OCI-LY7 (cell line): ENCODE data around the gene PHETA1. TPM values are rescaled to one million over a fixed set of nuclear protein-coding genes. Genes with fewer than 3 reads are reported as not detected.
A peak's percentile ranks its signal among the peaks of the same experiment; 100 is the strongest.
"Not testable (repeated sequence)": the region's sequence is repeated elsewhere in the genome, so short reads cannot be mapped to it uniquely, and the experiment has no call there.

ENCODE experiments used
- BruUV-seq: library from RNA; stranded (reverse); fragments of 400-500 nt; replicated peaks from 2 replicates; lab custom pipeline; 2021; lab: Mats Ljungman, UMichigan
- CTCF ChIA-PET: fragments of 300-600 bp; sonication (Branson Sonifier 250); formaldehyde crosslinking; loops from one replicate; lab custom pipeline; 2022; ENCODE audit warnings: antibody characterized with exemption; ENCODE audit not compliant: unreplicated experiment; lab: Charles Lee
- POLR2A ChIA-PET: fragments of 300-600 bp; sonication (Branson Sonifier 250); formaldehyde crosslinking; loops from one replicate; lab custom pipeline; 2022; ENCODE audit warnings: antibody characterized with exemption; lab: Charles Lee
- DNase-seq: peaks from one replicate; pipeline ENCODE4 v3.0.0-alpha.2; 2015; ENCODE audit warnings: low spot score
- H2AFZ ChIP-seq: fragments of 200-600 bp; sonication (generic), shearing (Covaris generic); 2 replicates; pipeline ENCODE4 v1.6.1; 2014; ENCODE audit warnings: mild to moderate bottlenecking, antibody characterized with exemption, low read length, moderate library complexity
- H3K27ac ChIP-seq: fragments of 200-600 bp; sonication (generic); 2 replicates; pipeline ENCODE4 v1.5.1; 2014; ENCODE audit warnings: mixed run types, low read depth, mild to moderate bottlenecking, moderate library complexity, low read length, inconsistent platforms; ENCODE audit not compliant: poor library complexity, severe bottlenecking
- H3K36me3 ChIP-seq: fragments of 200-600 bp; sonication (generic); 2 replicates; pipeline ENCODE4 v1.6.1; 2014; ENCODE audit warnings: mild to moderate bottlenecking, antibody characterized with exemption, low read length, moderate library complexity, mixed read lengths; ENCODE audit not compliant: insufficient read depth
- H3K4me1 ChIP-seq: fragments of 200-600 bp; sonication (generic); 2 replicates; pipeline ENCODE4 v1.5.1; 2014; ENCODE audit warnings: mild to moderate bottlenecking, low read length; ENCODE audit not compliant: insufficient read depth, poor library complexity, severe bottlenecking
- H3K4me2 ChIP-seq: fragments of 200-600 bp; sonication (generic); 2 replicates; pipeline ENCODE4 v1.6.1; 2014; ENCODE audit warnings: mild to moderate bottlenecking, low read length
- H3K4me3 ChIP-seq: fragments of 200-600 bp; sonication (generic); 2 replicates; pipeline ENCODE4 v1.5.1; 2014; ENCODE audit warnings: mild to moderate bottlenecking, low read depth, low read length; ENCODE audit not compliant: poor library complexity, severe bottlenecking
- H3K79me2 ChIP-seq: fragments of 200-600 bp; sonication (generic); 2 replicates; pipeline ENCODE4 v1.6.1; 2016; ENCODE audit warnings: low read depth, mild to moderate bottlenecking, low read length, moderate library complexity, mixed read lengths; ENCODE audit not compliant: insufficient read depth
- H3K9me2 ChIP-seq: fragments of 200-600 bp; sonication (generic); 2 replicates; pipeline ENCODE4 v1.6.1; 2016; ENCODE audit warnings: mild to moderate bottlenecking, low read length, mixed read lengths; ENCODE audit not compliant: insufficient read depth
- H3K9me3 ChIP-seq: fragments of 200-600 bp; sonication (generic); 2 replicates; pipeline ENCODE4 v1.6.1; 2014; ENCODE audit warnings: mild to moderate bottlenecking, mixed run types, low read length, mixed read lengths
- H4K20me1 ChIP-seq: fragments of 200-600 bp; sonication (generic); 2 replicates; pipeline ENCODE4 v1.6.1; 2014; ENCODE audit warnings: mild to moderate bottlenecking, antibody characterized with exemption, low read length, moderate library complexity, mixed read lengths; ENCODE audit not compliant: insufficient read depth
- EZH2phosphoT487 ChIP-seq: fragments of 200-600 bp; sonication (generic); IDR thresholded peaks from 2 replicates; pipeline ENCODE4 v1.6.1; 2018; ENCODE audit warnings: low read depth, borderline replicate concordance, mild to moderate bottlenecking, mixed run types, antibody characterized with exemption, low read length, moderate library complexity, mixed read lengths
- intact Hi-C: fragments of 100-400 bp; cut with micrococcal nuclease; formaldehyde crosslinking; loops from one replicate; pipeline ENCODE4 v1.10.0; 2022; ENCODE audit not compliant: unreplicated experiment
- total RNA-seq, 2 experiments: library from RNA; depleted of rRNA in 1 of 2; stranded (reverse); fragments of >200 nt in 1 of 2; shearing (Covaris generic) in 1 of 2; gene quantifications; 2 replicates each; pipeline ENCODE4 v1.2.3, GENCODE V29; 2014 to 2022
- TF ChIP-seq, protein P1 (sequence below): fragments of 200-600 bp; sonication (generic); conservative IDR thresholded peaks from 2 replicates; pipeline ENCODE4 v1.5.1; 2014; ENCODE audit warnings: mild to moderate bottlenecking, antibody characterized with exemption, low read length, moderate library complexity, mixed read lengths

Gene PHETA1
- total RNA-seq, 2 experiments from 2014 or later, result 0.73 to 2.7 TPM

GRCh38 chr12:111398530-111398929 lies 29.6 kb upstream of the PHETA1 start:
- intact Hi-C loops, result no loop called here
- Histone ChIP-seq H2AFZ (no peak overlapping the region), H3K9me2 (no peaks in the 10 kb centered on the region), H3K9me3 (no peaks in the 10 kb centered on the region), H3K27ac (no peak overlapping the region), H4K20me1 (no peaks in the 10 kb centered on the region), H3K4me3 (no peak overlapping the region), H3K36me3 (no peaks in the 10 kb centered on the region), H3K4me1 (peaks cover 15% of the 10 kb centered on the region), H3K4me2 (no peak overlapping the region), H3K79me2 (no peaks in the 10 kb centered on the region)
- no peak for DNase-seq
- BruUV-seq, result no TSS peak
- ChIA-PET CTCF (no interaction called here), POLR2A (interaction anchor here (0.6 to 1.2 kb wide), 4 partner anchors 9 to 132 kb away, joined by 3 to 5 read pairs (median 4); no protein-coding TSS in a partner anchor)
- TF ChIP-seq, protein P1, sequence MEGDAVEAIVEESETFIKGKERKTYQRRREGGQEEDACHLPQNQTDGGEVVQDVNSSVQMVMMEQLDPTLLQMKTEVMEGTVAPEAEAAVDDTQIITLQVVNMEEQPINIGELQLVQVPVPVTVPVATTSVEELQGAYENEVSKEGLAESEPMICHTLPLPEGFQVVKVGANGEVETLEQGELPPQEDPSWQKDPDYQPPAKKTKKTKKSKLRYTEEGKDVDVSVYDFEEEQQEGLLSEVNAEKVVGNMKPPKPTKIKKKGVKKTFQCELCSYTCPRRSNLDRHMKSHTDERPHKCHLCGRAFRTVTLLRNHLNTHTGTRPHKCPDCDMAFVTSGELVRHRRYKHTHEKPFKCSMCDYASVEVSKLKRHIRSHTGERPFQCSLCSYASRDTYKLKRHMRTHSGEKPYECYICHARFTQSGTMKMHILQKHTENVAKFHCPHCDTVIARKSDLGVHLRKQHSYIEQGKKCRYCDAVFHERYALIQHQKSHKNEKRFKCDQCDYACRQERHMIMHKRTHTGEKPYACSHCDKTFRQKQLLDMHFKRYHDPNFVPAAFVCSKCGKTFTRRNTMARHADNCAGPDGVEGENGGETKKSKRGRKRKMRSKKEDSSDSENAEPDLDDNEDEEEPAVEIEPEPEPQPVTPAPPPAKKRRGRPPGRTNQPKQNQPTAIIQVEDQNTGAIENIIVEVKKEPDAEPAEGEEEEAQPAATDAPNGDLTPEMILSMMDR, result no peak
- TF ChIP-seq EZH2phosphoT487, result no peak

- Histone ChIP-seq H3K4me2 (peak overlapping the region; percentile 33; the same call in 1 of the 2 replicates), H4K20me1 (no peaks in the 10 kb centered on the region), H3K4me1 (peaks cover 7% of the 10 kb centered on the region), H3K27ac (no peak overlapping the region), H2AFZ (peak overlapping the region; percentile 19; the same call in 1 of the 2 replicates), H3K9me3 (no peaks in the 10 kb centered on the region), H3K4me3 (peak overlapping the region; percentile 2), H3K36me3 (no peaks in the 10 kb centered on the region), H3K9me2 (no peaks in the 10 kb centered on the region), H3K79me2 (no peaks in the 10 kb centered on the region)
- DNase-seq, result peak; percentile 89
- ChIA-PET POLR2A (interaction anchor here (0.5 to 0.7 kb wide), 3 partner anchors 55 to 277 kb away, joined by 3 to 8 read pairs (median 4); no protein-coding TSS in a partner anchor), CTCF (interaction anchor here (0.6 to 2.2 kb wide), 8 partner anchors 12 to 131 kb away, joined by 3 to 37 read pairs (median 3); no protein-coding TSS in a partner anchor)
- intact Hi-C loops, result loop anchor here (1.0 kb wide), 2 partner anchors 54 to 132 kb away; no protein-coding TSS in a partner anchor
- no peak for TF ChIP-seq EZH2phosphoT487
- TF ChIP-seq, protein P1, result peak; percentile 96
- no TSS peak for BruUV-seq
Observed at GRCh38 chr12:111396726-111397445, 28.0 kb upstream of the PHETA1 start.

DNA sequence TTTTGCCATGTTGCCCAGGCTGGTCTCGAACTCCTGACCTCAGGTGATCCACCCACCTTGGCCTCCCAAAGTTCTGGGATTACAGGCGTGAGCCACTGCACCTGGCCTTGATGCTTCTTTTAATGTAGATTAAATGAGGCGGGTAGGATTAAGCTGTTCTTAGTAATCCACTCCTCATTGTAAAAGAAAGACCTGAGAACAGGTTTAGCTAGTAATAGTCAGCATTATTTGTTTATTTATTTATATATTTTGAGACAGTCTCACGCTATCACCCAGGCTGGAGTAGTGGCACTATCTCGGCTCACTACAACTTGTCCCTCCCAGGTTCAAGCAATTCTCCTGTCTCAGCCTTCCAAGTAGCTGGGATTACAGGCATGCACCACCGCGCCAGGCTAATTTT lies 27.4 kb upstream of the PHETA1 start:
- H3K4me2 ChIP-seq, H3K4me1 ChIP-seq, BruUV-seq, DNase-seq, H3K9me2 ChIP-seq, H2AFZ ChIP-seq, H3K27ac ChIP-seq, H3K4me3 ChIP-seq, H4K20me1 ChIP-seq, H3K9me3 ChIP-seq, intact Hi-C loops, H3K36me3 ChIP-seq, H3K79me2 ChIP-seq: not testable (repeated sequence)
- CTCF ChIA-PET, result interaction anchor here (1.0 to 2.2 kb wide), 3 partner anchors 48 to 66 kb away, joined by 3 to 37 read pairs (median 4); no protein-coding TSS in a partner anchor
- POLR2A ChIA-PET, result interaction anchor here (0.6 to 0.7 kb wide), 2 partner anchors 56 to 169 kb away, joined by 3 to 4 read pairs; no protein-coding TSS in a partner anchor
